A673 (cell line): ENCODE measurements around the gene ANKLE2. TPM values are rescaled to one million over a fixed set of nuclear protein-coding genes. Genes with fewer than 3 reads are reported as not detected.

Source experiments
- BruUV-seq: library from RNA; stranded (reverse); fragments of 400-500 nt; replicated peaks from 2 replicates; lab custom pipeline; 2021; lab: Mats Ljungman, UMichigan
- CTCF ChIA-PET: fragments of 300-600 bp; sonication (Branson Sonifier 250); formaldehyde crosslinking; loops from one replicate; lab custom pipeline; 2022; ENCODE audit warnings: antibody characterized with exemption; lab: Charles Lee
- POLR2A ChIA-PET: fragments of 300-600 bp; sonication (Branson Sonifier 250); formaldehyde crosslinking; loops from one replicate; lab custom pipeline; 2022; ENCODE audit warnings: antibody characterized with exemption; ENCODE audit not compliant: low non-redundant PET; lab: Charles Lee
- DNase-seq: peaks from one replicate; pipeline ENCODE4 v3.0.0-alpha.2; 2015; ENCODE audit warnings: low spot score
- H3K27ac ChIP-seq: fragments of 200-600 bp; sonication (generic); 2 replicates; pipeline ENCODE4 v1.5.1; 2016; ENCODE audit warnings: mixed run types, low read depth, mild to moderate bottlenecking, mixed read lengths, antibody characterized with exemption, low read length; ENCODE audit not compliant: poor library complexity, severe bottlenecking
- H3K27me3 ChIP-seq: fragments of 200-600 bp; sonication (generic); replicated peaks from 2 replicates; pipeline ENCODE4 v1.6.1; 2017; ENCODE audit warnings: mixed run types, low read depth, mild to moderate bottlenecking, mixed read lengths, antibody characterized with exemption, low read length; ENCODE audit not compliant: insufficient read depth, poor library complexity
- H3K36me3 ChIP-seq: fragments of 200-600 bp; sonication (generic); 2 replicates; pipeline ENCODE4 v1.6.1; 2016; ENCODE audit warnings: mixed run types, mild to moderate bottlenecking, mixed read lengths, antibody characterized with exemption, low read length; ENCODE audit not compliant: insufficient read depth, poor library complexity, severe bottlenecking
- H3K4me1 ChIP-seq: fragments of 200-600 bp; sonication (generic); 2 replicates; pipeline ENCODE4 v1.6.1; 2017; ENCODE audit warnings: mixed run types, mild to moderate bottlenecking, mixed read lengths, antibody characterized with exemption, low read length; ENCODE audit not compliant: insufficient read depth, poor library complexity, severe bottlenecking
- H3K4me3 ChIP-seq: fragments of 200-600 bp; sonication (generic); 2 replicates; pipeline ENCODE4 v1.5.1; 2016; ENCODE audit warnings: low read depth, mixed run types, mild to moderate bottlenecking, mixed read lengths, low read length; ENCODE audit not compliant: poor library complexity, severe bottlenecking
- H3K9me3 ChIP-seq: fragments of 200-600 bp; sonication (generic); 2 replicates; pipeline ENCODE4 v1.6.1; 2016; ENCODE audit warnings: mixed run types, low read depth, mild to moderate bottlenecking, mixed read lengths, antibody characterized with exemption, low read length; ENCODE audit not compliant: poor library complexity, severe bottlenecking
- CTCF ChIP-seq: fragments of 300-800, 200-600 bp; sonication (generic); conservative IDR thresholded peaks from 2 replicates; pipeline ENCODE4 v1.5.1; 2017; ENCODE audit warnings: low read depth, mild to moderate bottlenecking, antibody characterized with exemption, low read length, moderate library complexity, mixed read lengths
- EZH2 ChIP-seq: fragments of 200-600 bp; sonication (generic); IDR thresholded peaks from 2 replicates; pipeline ENCODE4 v1.6.1; 2017; ENCODE audit warnings: borderline replicate concordance, low read depth, mild to moderate bottlenecking, mixed read lengths, antibody characterized with exemption, low read length; ENCODE audit not compliant: poor library complexity, severe bottlenecking
- intact Hi-C: fragments of 100-400 bp; cut with micrococcal nuclease; formaldehyde crosslinking; loops from one replicate; pipeline ENCODE4 v1.10.0; 2022; ENCODE audit not compliant: unreplicated experiment
- total RNA-seq: library from RNA; stranded (reverse); gene quantifications from 2 replicates; pipeline ENCODE4 v1.2.3, GENCODE V29; 2021

The ANKLE2 gene
- total RNA-seq, 1 experiment from 2014 or later = 107 TPM

- intact Hi-C loops = no loop called here
- Histone ChIP-seq H3K4me1 (no peaks in the 10 kb centered on the region), H3K27me3 (no peaks in the 10 kb centered on the region), H3K36me3 (peaks cover 42% of the 10 kb centered on the region), H3K27ac (no peak overlapping the region), H3K4me3 (no peak overlapping the region), H3K9me3 (no peaks in the 10 kb centered on the region)
- TF ChIP-seq EZH2 = no peak
- TF ChIP-seq CTCF = no peak
- no TSS peak for BruUV-seq
- ChIA-PET CTCF (no interaction called here), POLR2A (no interaction called here)
- no peak for DNase-seq
Observed at GRCh38 chr12:132773077-132773955, 11.7 kb upstream of the ANKLE2 start.

- POLR2A ChIA-PET = no interaction called here
- Histone ChIP-seq H3K4me3 (no peak overlapping the region), H3K4me1 (no peaks in the 10 kb centered on the region), H3K9me3 (no peaks in the 10 kb centered on the region), H3K36me3 (peaks cover 38% of the 10 kb centered on the region), H3K27ac (no peak overlapping the region), H3K27me3 (no peaks in the 10 kb centered on the region)
- BruUV-seq = no TSS peak
- TF ChIP-seq EZH2 = no peak
- no peak for TF ChIP-seq CTCF
- DNase-seq = no peak
- CTCF ChIA-PET = no interaction called here
- intact Hi-C loops = no loop called here
Observed at GRCh38 chr12:132772606-132773005, 11.0 kb upstream of the ANKLE2 start.

- intact Hi-C loops = no loop called here
Observed at GRCh38 chr12:132771126-132771838, 9.7 kb upstream of the ANKLE2 start.

More at GRCh38 chr12:132771126-132771838, 9.7 kb upstream of the ANKLE2 start:
- TF ChIP-seq CTCF = no peak
- no peak for TF ChIP-seq EZH2
- Histone ChIP-seq H3K27ac (no peak overlapping the region), H3K27me3 (no peaks in the 10 kb centered on the region), H3K36me3 (peaks cover 25% of the 10 kb centered on the region), H3K4me3 (no peak overlapping the region), H3K4me1 (peaks cover 7% of the 10 kb centered on the region), H3K9me3 (no peaks in the 10 kb centered on the region)
- no peak for DNase-seq
- CTCF ChIA-PET = no interaction called here
- POLR2A ChIA-PET = no interaction called here
- TSS peak; percentile 41 for BruUV-seq
